DMS79 (cell line): ENCODE data around the gene OSM.

Experiments
- DNase-seq: peaks from one replicate; lab custom pipeline; 2025; lab: John Stamatoyannopoulos, UW

OSM gene

GRCh38 chr22:30266445-30267381 lies at the start of gene OSM:
Gene OSM, minus strand, starts transcription at chr22:30266851. Its CDS starts 52 bp downstream, at chr22:30266799.
- no peak for DNase-seq

- DNase-seq, result no peak
Measured at GRCh38 chr22:30315962-30316576, 49.4 kb upstream of the OSM start.

GRCh38 chr22:30314915-30315314 lies 48.3 kb upstream of the OSM start:
- DNase-seq, result no peak

GRCh38 chr22:30313527-30314363 lies 47.1 kb upstream of the OSM start:
- DNase-seq, result no peak

- no peak for DNase-seq
Measured at GRCh38 chr22:30312053-30312452, 45.4 kb upstream of the OSM start.

GRCh38 chr22:30310881-30311771 lies 44.5 kb upstream of the OSM start:
- no peak for DNase-seq

- DNase-seq, result no peak
Measured at GRCh38 chr22:30309951-30310741, 43.5 kb upstream of the OSM start.

GRCh38 chr22:30308518-30309230 lies 42.0 kb upstream of the OSM start:
- DNase-seq, result no peak

GRCh38 chr22:30308093-30308492 lies 41.4 kb upstream of the OSM start:
- DNase-seq, result no peak

GRCh38 chr22:30307041-30307574 lies 40.5 kb upstream of the OSM start:
- DNase-seq, result no peak

GRCh38 chr22:30306627-30307011 lies 40.0 kb upstream of the OSM start:
- no peak for DNase-seq

- DNase-seq, result no peak
Measured at GRCh38 chr22:30305906-30306626, 39.4 kb upstream of the OSM start.

- no peak for DNase-seq
Measured at GRCh38 chr22:30305519-30305905, 38.9 kb upstream of the OSM start.

GRCh38 chr22:30304495-30305244 lies 38.0 kb upstream of the OSM start:
- DNase-seq, result peak; percentile 71

- no peak for DNase-seq
Measured at GRCh38 chr22:30302810-30303138, 36.1 kb upstream of the OSM start.

- no peak for DNase-seq
Measured at GRCh38 chr22:30301995-30302809, 35.6 kb upstream of the OSM start.

GRCh38 chr22:30299322-30299721 lies 32.7 kb upstream of the OSM start:
- DNase-seq, result no peak
